NCI-H2107 treated with DMSO at 0.1 percent for 48 hours (cell line): ENCODE data around the gene SEPTIN5.
"Not testable (repeated sequence)": the region's sequence is repeated elsewhere in the genome, so short reads cannot be mapped to it uniquely, and the experiment has no call there.

Experiments used
- DNase-seq: peaks from one replicate; lab custom pipeline; 2025; ENCODE audit not compliant: unreplicated experiment; lab: John Stamatoyannopoulos, UW

Gene SEPTIN5

GRCh38 chr22:19714312-19715187 lies at the start of gene SEPTIN5:
Gene SEPTIN5, plus strand, starts transcription at chr22:19714503. Its CDS starts 86 bp downstream, at chr22:19714589.
- DNase-seq, result no peak

GRCh38 chr22:19664951-19665783 lies 49.1 kb upstream of the SEPTIN5 start:
- DNase-seq, result no peak

- DNase-seq, result no peak
Measured at GRCh38 chr22:19665784-19666672, 48.3 kb upstream of the SEPTIN5 start.

DNA sequence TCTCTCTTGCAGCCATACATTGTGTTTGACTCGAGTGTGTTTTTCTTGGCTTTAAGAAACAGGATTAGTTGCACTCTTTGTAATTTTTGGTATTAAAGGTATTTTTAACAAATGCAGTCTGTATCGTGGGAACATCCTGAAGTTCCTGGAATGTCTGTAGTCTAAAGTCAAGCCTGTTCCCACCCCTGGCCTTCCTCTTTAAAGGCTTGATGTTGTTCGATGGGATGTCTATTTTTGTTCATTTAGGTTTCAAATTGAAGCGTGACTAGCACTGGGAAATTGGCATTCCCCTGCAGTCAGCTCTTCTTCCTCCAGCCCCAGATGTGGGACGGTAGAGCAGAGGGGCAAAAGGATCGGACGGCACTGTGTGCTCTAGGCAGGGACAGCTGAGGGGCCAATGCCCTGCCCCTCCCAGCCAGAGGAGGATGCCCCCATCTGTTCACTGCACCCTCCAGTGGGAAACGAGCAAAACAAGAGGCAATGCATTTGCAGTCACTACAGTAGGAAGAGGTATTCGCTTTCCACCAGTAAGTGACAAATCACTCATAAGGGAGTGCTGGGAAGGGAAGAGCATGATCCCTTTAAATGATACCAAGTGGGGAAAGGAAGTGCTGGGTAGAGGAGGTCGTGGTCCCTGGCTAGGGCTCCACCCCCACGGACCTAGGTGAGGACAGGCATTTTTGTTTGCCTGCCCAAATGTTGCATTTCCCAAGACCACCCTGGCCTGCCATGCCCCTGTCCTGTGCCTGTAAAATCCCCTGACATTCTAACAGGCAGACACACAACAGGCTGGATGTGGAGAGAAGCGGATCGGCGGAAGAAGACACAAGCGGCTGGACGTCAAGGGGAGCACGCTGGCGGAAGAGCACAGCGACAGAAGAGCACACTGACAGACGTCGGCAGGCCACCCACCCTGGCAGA lies 47.4 kb upstream of the SEPTIN5 start:
- no peak for DNase-seq

- DNase-seq, result no peak
Measured at GRCh38 chr22:19667872-19668740, 46.2 kb upstream of the SEPTIN5 start.

DNA sequence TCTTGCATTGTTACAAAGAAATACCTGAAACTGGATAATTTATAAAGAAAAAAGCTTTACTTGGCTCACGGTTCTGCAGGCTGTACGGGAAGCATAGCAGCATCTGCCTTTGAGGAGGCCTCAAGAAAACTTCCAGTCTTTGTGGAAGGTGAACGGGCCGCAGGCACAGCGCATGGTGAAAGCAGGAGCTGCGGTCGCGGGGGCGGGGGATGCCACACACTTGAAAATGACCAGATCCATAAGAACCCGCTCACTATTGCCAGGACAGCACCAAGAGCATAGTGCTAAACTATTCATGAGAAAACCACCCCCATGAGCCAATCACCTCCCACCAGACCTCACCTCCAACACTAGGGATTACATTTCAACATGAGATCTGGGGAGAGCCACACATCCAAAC lies 45.6 kb upstream of the SEPTIN5 start:
- DNase-seq, result no peak

DNA sequence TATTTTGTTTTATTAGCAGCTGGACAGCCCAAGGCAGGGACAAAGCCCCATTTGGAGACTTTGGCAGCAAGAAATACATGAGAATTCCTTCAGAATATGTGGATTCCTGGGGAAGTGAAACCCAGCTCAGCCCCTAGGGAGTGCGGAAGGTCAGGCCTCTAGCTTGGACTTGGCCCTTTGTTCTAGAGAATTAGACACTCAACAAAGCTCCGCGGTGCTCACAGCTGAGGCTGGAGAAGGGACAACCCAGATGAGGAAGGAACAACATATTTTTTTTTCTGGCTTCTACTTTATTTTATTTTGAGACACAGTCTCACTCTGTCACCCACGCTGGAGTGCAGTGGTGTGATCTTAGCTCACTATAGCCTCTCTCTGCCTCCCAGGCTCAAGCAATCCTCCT lies 44.7 kb upstream of the SEPTIN5 start:
- no peak for DNase-seq

- DNase-seq, result no peak
Measured at GRCh38 chr22:19671316-19671715, 43.0 kb upstream of the SEPTIN5 start.

- DNase-seq, result no peak
Measured at GRCh38 chr22:19672054-19672776, 42.1 kb upstream of the SEPTIN5 start.

GRCh38 chr22:19673660-19674059 lies 40.6 kb upstream of the SEPTIN5 start:
- DNase-seq, result no peak

DNA sequence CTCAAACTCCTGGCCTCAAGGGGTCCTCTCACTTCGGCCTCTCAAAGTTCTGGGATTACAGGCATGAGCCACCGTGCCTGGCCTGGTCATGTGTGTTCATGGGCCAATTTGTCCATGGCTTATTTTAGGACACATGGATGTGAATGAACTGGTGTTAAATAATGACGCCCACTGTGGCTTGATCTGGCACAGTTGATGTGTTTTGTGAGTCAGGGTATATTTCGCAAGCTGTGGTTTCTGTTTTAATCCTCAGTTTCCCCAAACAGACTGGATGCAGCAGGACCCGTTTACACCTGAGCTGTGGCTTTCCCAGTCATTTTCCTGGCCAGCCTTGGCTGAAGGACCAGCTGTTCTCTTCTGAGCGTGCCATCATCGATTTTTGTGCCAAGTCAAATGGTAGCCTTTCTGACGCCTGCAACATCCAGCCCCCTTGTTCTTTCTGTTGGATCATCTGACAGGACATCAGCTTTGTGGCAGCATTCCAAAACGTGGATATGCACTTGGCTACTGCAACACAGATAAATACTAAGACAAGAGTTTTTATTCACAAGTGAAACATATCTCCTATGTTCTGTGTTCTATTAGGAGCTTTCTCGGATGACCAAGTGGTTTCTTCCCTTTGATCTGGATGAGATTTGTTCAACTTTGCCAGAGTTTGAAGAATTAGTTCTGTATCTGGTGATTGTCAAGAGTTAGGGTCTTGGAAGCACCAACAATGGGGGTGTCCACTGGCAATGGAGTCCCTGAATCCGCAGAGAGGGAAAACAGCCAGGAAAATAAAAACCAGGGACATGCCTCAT lies 40.0 kb upstream of the SEPTIN5 start:
- no peak for DNase-seq

DNA sequence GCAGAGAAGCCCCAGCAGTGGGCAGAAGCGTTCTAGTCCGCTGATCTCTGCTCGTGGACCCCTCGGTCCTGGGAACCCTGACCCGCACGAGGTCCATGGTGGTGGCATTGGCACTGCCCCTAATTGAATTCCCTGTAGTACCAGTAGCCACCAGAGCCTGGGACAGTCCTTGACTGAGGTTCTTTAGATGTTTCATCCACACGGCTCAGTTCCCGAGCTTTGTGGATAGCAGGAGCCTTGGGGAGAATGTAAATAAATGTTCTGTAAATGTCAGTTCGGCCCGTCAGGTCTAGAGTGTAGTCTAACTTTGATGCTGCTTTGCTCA lies 39.4 kb upstream of the SEPTIN5 start:
- DNase-seq, result no peak

- no peak for DNase-seq
Measured at GRCh38 chr22:19675428-19675827, 38.9 kb upstream of the SEPTIN5 start.

DNA sequence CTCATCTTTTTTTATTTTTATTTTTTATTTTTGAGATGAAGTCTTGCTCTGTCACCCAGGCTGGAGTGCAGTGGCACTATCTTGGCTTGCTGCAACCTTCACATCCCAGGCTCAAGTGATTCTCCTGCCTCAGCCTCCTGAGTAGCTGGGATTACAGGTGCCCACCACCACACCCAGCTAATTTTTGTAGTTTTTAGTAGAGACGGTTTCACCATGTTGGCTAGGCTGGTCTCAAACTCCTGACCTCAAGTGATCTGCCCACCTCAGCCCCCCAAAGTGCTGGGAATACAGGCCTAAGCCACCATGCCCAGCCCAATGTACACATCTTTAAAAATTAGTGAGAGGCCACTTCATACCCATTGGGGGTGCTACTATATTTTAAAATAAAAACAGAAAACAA lies 37.9 kb upstream of the SEPTIN5 start:
- not testable (repeated sequence) for DNase-seq

- DNase-seq, result peak; percentile 65
Measured at GRCh38 chr22:19678949-19679521, 35.3 kb upstream of the SEPTIN5 start.

GRCh38 chr22:19679522-19680101 lies 34.7 kb upstream of the SEPTIN5 start:
- DNase-seq, result no peak

DNA sequence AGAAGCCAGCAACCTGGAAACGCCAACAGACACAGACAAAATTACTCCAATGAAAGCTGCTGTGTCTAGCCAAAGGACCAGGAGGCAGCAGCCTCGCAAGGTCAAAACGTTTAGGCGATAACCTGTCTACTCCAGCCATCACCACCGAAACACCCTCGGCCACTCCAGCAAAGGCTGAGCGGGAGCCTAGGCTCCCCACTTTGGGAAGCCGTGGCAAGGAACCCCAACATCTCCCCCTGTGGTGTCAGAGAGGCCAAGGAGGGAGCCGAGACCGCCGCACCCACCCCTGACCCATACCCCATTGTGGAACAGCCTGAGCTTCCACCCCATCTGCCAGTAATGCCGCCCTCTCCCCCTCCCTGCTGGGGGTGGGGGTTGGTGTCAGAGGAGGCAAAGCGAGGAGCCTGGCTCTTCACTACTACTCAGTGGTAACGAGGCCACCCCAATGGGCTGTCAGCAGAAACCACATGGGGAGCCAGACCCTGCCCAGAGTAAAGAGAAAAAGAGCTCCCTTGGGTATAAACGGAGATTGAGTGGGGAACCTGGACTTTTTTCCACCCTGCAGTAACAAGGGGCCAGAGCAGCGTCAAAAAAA lies 33.9 kb upstream of the SEPTIN5 start:
- no peak for DNase-seq
